COLO668 (cell line): Measurements from ENCODE around the gene KCMF1.

ENCODE experiments used
- DNase-seq: peaks from one replicate; lab custom pipeline; 2025; ENCODE audit not compliant: unreplicated experiment; lab: John Stamatoyannopoulos, UW

Gene KCMF1

GRCh38 chr2:85076618-85077274 lies 105.8 kb downstream of the KCMF1 start:
- no peak for DNase-seq

- DNase-seq, result no peak
Observed at GRCh38 chr2:85077859-85078419, 107.0 kb downstream of the KCMF1 start.

GRCh38 chr2:85078536-85078935 lies 107.6 kb downstream of the KCMF1 start:
- no peak for DNase-seq

GRCh38 chr2:85083092-85083491 lies 112.1 kb downstream of the KCMF1 start:
- no peak for DNase-seq

- DNase-seq, result no peak
Observed at GRCh38 chr2:85085563-85085962, 114.6 kb downstream of the KCMF1 start.

- DNase-seq, result no peak
Observed at GRCh38 chr2:85087541-85087940, 116.6 kb downstream of the KCMF1 start.

GRCh38 chr2:85088921-85089320 lies 118.0 kb downstream of the KCMF1 start:
- DNase-seq, result no peak

- DNase-seq, result no peak
Observed at GRCh38 chr2:85089585-85089984, 118.6 kb downstream of the KCMF1 start.

- no peak for DNase-seq
Observed at GRCh38 chr2:85091838-85092237, 120.9 kb downstream of the KCMF1 start.

- DNase-seq, result no peak
Observed at GRCh38 chr2:85095094-85095493, 124.1 kb downstream of the KCMF1 start.

- no peak for DNase-seq
Observed at GRCh38 chr2:85096616-85097015, 125.7 kb downstream of the KCMF1 start.

- no peak for DNase-seq
Observed at GRCh38 chr2:85104228-85104627, 133.3 kb downstream of the KCMF1 start.

GRCh38 chr2:85106489-85107180 lies 135.7 kb downstream of the KCMF1 start:
- DNase-seq, result no peak
